ENCODE measurements around the gene NRCAM.
A peak's percentile ranks its signal among the peaks of the same experiment; 100 is the strongest.

The NRCAM gene

GRCh38 chr7:108109221-108109908, 346.9 kb downstream of the NRCAM start:
- H3K4me3 ChIP-seq (ENCODE audit: low read length), result no peak overlapping the region
- peak; percentile 65 for TF ChIP-seq CTCF (IDR thresholded peaks at IDR 0.05; ENCODE audit: insufficient read depth, low read depth, low read length, missing control alignments)
- DNase-seq (ENCODE audit: low read depth), result peak; percentile 42

GRCh38 chr7:108108131-108108530, 348.1 kb downstream of the NRCAM start:
- H3K4me3 ChIP-seq (ENCODE audit: low read length), result no peak overlapping the region
- TF ChIP-seq CTCF (IDR thresholded peaks at IDR 0.05; ENCODE audit: insufficient read depth, low read depth, low read length, missing control alignments), result no peak
- no peak for DNase-seq (ENCODE audit: low read depth)

DNA sequence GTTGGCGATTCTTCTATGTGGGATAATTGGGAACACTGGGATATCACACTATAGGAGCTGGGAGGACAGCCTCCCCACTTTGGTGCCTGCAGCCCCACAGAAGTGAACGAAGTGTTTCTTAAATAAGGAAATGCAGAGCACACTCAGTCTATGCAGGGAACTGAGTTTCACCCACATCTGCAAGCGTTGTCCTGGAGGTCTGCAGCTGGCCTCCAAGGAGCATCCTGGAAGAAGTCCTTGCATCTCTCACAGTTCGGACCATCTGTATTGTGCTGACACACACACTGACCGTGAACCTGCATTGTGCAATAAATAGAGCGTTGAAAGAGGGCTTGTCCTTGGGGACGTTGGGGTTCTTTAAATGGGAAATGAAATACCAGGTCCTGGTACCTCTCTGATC, 351.9 kb downstream of the NRCAM start:
- no peak overlapping the region for H3K4me3 ChIP-seq (ENCODE audit: low read length)
- DNase-seq (ENCODE audit: low read depth), result no peak
- TF ChIP-seq CTCF (IDR thresholded peaks at IDR 0.05; ENCODE audit: insufficient read depth, low read depth, low read length, missing control alignments), result no peak

DNA sequence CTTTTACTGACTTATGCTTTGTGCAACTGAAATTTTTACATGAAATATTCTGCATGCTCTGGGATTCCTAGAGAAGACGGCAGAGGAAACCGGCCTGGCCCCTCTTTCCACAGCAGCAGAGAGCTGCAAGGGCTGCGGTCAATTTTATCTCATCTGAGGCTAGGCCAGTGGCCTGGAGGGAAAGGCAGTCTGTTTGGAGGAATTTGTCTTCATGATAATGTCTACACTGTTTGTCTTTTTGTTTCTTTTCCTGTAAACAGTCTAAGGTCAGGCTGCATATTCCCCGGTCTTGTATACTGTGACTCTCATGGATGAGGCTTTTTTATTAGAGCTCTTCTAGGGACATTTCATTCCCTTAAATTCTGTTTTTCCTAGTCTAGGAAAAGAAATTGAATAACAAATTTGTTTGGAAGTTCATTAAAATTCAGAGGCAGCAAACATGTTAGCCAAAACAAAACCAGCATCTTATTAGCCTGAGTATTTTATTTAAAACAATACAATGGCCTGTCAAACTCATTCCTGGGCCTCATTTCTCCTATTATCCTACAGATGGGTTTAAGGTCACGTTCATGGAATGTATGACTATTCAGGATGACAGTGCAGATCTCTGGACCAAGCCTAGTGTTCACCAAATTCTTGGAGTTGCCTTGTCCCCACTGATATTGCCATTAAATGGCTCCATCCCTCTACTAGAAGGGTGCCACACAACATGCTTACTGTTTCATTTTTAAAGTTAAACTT, 352.5 kb downstream of the NRCAM start:
- TF ChIP-seq CTCF (IDR thresholded peaks at IDR 0.05; ENCODE audit: insufficient read depth, low read depth, low read length, missing control alignments), result no peak
- no peak overlapping the region for H3K4me3 ChIP-seq (ENCODE audit: low read length)
- DNase-seq (ENCODE audit: low read depth), result no peak

- H3K4me3 ChIP-seq (ENCODE audit: low read length), result no peak overlapping the region
- no peak for TF ChIP-seq CTCF (IDR thresholded peaks at IDR 0.05; ENCODE audit: insufficient read depth, low read depth, low read length, missing control alignments)
- no peak for DNase-seq (ENCODE audit: low read depth)
Measured at GRCh38 chr7:108102671-108103312, 353.4 kb downstream of the NRCAM start.

DNA sequence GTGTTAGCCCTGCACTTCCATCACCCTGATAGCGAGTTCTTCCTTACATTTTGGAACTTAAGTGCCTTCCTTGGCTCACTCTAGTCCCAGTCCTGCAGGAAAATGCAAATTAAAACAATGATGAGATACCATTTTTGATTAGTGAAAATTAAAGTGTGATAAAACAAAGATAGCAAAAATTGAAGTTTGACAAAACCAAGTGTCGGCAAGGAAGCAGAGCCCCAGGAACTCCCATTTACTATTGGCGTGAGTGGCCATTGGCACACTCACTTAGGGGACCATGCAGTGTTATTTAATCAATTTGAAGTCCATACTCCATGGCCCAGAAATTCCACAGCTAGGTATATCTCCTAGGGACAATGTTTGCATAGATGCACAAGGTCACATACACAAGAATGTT, 354.5 kb downstream of the NRCAM start:
- DNase-seq (ENCODE audit: low read depth), result no peak
- H3K4me3 ChIP-seq (ENCODE audit: low read length), result no peak overlapping the region
- no peak for TF ChIP-seq CTCF (IDR thresholded peaks at IDR 0.05; ENCODE audit: insufficient read depth, low read depth, low read length, missing control alignments)
